ENCODE results near the gene TMCC3.
"Not testable (repeated sequence)": the region's sequence is repeated elsewhere in the genome, so short reads cannot be mapped to it uniquely, and the experiment has no call there.

The TMCC3 gene

DNA sequence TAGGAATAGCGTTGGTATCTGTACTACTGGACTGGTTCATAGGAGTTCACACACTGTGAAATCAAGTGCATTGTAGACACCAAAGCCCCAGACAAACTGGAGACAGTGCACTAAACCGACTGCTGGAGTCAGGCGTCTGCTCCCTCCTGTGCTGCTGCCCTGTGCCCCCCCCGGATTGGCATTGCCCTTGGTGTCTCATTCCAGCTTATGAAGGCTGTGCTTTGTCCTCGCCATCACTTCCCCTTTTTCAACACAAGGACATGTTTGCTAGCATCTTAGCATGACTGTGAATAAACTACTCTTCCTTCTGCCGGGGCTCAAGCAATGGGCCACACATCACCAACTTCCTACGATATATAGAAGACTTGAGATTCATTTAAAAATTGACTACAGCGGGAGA, 84.0 kb downstream of the TMCC3 start:
- DNase-seq (ENCODE audit: low read depth): no peak

DNA sequence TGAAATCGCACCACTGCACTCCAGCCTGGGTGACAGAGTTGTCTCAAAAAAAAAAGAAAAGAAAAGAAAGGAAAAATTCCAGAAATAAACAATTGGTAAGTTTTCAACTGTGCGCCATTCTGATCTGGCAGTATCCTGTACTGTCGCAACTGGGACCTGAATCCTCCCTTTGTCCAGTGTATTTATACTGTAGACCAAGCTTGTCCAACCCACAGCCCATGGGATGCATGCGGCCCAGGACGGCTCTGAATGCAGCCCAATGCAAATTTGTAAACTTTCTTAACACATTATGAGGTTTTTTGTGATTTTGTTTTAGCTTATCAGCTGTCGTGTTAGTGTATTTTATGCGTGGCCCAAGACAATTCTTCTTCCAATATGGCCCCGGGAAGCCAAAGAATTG, 84.7 kb downstream of the TMCC3 start:
- DNase-seq (ENCODE audit: low read depth): no peak

DNA sequence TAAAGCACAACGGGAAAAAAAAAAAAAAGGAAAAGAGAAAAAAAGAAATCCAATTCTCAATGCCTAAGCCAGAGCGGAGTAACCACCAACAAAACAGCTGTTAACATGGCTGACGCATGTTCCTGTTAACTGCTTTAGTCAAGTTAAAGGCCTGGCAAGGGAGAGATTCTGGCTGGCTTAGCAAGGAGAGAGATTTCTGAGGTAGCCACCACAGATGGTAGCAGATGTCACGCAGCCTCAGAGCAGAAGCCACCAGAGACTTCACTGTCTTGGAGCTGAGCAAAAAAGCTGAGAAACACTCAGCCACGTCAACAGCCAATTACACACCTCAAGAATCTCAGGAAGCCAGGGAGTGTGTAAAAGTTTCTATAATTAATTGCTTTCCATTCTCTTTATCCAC, 87.1 kb downstream of the TMCC3 start:
- no peak for DNase-seq (ENCODE audit: low read depth)

DNA sequence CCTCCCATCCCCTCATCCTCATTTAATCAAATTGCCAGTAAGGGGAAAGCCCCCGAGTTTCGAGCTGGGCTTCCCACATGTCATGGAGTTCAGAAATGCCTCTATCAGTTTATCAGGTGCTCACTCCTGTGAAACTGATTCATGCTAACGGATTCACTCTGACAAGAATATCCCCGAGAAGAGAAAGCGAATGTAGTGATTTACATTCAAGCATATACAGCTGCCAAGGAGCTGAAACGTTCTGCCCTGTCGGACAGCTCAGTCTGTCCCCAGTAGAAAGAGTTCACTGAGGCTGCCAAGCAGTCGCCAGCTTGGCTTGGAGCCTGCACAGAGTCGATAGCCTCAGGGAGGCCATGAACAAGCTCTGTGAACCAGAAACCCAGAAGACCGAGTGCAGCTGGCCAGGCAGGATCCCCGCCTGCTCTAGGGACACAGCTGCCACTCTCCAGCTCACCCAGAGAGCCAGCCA, 88.4 kb downstream of the TMCC3 start:
- no peak for DNase-seq (ENCODE audit: low read depth)

DNA sequence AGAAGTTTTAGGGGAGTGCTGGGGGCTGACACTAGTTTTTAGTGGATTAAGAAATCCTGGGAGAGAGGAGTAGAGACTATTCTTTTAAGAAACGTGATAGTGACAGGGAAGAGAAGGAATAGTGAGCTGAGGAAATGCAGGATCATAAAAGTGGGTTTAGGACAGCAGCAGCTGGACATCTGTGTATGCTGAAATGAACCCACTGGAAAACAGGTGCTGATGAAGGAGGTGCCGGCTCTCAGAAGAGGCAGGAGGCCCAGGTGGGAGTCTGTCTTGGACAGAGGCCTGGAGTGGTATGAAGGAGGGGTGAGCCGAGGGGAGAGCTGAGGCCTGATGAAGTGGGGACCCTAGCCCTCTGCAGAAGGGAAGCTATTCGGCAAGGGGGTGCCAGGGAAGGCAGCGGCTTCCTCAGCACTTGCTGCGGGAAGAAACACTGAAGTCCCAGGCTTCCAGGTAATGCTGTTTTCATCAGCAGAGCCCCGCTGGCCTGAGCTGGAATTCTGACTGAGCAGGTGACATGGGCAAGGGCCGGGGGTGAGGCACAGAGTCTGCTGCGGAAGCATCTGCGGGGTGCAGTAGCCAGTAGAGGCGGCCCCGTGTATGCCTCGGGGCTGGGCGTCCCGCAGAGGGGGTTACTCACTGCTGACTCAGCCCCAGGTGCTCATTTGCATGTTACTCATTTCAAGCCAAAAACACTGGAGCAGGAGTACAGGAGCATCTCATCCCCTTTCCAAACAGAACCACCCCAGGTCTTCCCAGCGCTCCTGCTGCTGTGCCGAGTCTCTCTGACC, 89.7 kb downstream of the TMCC3 start:
- DNase-seq (ENCODE audit: low read depth): no peak

DNA sequence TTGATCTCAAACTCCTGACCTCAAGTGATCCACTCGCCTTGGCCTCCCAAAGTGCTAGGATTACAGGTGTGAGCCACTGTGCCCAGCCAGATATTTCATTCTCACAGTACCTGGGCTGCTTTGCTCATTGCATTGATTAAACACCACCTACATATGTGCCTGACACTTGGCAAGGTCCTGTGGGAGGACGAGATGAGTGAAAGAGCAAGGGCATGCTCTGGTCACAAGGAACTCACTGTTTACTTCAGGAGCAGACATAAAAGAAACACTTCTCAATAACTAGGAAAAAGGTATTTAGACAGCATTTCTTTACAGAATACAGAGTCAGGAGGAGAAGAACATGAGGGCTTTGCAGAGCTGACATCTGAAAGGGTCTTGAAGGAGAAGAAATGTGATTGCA, 91.7 kb downstream of the TMCC3 start:
- DNase-seq (ENCODE audit: low read depth): no peak

DNA sequence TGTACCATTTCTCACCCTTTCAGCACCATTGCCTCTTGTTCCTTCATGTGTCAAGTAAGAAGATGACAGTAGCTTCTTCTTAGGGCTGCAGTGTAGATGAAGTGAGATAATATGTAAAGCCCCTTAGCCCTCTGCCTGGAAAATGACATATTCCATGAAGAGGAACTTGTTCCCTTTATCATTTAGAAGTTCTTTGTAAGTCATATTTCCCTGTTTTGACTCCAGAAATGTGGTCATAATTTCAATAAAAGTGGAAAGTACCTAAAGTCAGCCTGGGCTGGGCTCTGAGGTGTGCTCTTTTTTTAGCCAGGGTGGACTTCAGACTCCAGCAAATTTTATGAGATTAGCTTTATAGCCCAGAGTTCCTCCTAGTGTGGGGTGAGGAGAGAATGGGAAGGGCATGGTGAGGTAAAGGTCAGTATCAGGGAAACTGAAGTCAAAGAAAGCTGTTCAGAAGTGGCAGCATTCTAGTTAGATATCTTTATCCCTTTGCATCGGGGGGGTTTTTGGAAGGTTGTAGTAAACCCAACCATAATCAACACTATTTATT, 92.5 kb downstream of the TMCC3 start:
- DNase-seq (ENCODE audit: low read depth): no peak

DNA sequence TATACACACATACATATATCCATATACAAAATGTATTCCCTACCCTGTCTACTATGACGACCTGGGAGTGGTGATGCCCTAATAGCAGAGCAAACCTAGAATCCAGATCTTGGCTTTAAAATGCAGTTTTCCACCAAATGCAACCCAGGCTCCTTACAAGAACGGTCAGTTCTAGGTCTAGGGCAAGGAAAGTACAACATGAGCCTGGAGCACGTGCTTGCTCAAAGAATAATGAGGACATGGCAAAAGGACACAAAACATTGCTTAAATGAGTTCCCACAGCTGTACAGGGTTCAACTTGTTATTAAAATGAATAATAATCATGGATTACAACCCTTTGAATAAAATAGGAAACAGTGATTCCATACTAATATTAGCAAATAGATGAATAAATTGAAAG, 94.7 kb downstream of the TMCC3 start:
- no peak for DNase-seq (ENCODE audit: low read depth)

DNA sequence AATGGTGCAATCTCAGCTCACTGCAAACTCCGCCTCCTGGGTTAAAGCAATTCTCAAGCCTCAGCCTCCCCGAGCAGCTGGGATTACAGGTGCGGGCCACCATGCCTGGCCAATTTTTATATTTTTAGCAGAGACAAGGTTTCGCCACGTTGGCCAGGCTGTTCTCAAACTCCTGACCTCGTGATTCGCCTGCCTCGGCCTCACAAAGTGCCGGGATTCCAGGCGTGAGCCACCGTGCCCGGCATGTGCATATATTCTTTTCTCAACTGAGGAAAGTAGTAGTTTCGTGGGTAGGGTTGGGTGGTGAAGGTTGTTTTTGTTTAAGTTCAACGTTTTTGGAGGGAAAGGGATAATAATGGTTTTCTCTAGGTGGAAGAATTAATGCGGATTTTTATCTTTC, 96.5 kb downstream of the TMCC3 start:
- DNase-seq (ENCODE audit: low read depth): no peak

DNA sequence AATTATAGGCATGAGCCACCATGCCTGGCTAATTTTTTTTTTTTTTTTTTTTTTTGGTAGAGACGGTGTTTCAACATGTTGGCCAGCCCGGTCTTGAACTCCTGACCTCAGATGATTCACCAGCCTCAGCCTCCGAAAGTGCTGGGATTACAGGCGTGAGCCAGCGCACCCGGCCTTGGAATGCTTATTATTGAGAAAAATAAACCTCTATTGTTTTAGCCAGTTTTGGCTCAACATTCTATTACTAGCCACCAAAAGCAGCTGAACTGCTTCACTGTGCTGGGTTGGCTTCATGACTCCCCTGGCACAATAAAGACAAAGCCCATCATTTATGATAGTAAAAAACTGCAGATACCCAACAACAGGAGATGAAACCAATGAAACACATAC, 97.2 kb downstream of the TMCC3 start:
- DNase-seq (ENCODE audit: low read depth): no peak

DNA sequence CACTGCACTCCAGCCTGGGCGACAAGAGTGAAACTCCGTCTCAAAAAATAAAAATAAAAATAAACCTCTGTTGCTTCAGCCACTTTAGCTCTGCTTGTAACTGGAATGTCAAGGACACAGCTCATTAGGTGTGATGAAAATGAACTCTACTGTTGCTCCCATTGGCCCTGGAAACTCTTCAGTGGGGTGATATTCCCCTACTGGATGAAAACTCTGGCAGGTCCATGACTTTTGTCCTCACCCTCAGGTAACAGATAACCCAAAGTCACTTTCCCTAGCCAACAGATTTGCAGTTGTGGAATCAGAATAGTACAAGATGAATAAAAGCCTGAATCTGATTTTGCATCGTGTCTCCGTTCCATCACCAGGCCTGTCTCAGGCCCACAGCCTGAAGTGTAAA, 98.5 kb downstream of the TMCC3 start:
- no peak for DNase-seq (ENCODE audit: low read depth)

DNA sequence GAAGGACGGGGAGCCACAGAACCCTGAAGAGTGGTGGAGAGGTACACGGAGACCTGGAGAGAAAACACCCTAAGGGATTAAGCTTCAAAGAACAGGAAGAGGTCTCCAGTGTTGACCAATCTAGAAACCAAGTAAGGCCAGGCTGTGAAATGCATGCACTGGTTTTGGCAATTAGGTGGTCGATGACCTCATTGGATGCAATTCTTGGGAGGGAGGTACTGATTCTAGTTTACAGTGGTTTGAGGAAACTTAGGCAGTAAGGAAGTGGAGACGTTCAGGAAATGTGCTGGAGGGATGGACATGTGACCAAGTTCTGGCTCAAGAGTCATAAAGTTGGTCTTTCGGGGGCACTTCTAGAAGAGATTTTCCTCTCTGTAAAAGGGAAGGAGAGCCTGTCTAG, 99.4 kb downstream of the TMCC3 start:
- no peak for DNase-seq (ENCODE audit: low read depth)

DNA sequence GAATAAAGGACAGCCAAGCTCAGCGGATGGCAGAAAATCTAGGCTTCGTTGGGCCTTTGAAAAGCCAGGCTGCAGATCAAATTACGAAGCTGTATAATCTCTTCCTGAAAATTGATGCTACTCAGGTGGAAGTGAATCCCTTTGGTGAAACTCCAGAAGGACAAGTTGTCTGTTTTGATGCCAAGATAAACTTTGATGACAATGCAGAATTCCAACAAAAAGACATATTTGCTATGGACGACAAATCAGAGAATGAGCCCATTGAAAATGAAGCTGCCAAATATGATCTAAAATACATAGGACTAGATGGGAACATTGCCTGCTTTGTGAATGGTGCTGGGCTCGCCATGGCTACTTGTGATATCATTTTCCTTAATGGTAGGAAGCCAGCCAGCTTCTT, 101.5 kb downstream of the TMCC3 start:
- DNase-seq (ENCODE audit: low read depth): not testable (repeated sequence)

DNA sequence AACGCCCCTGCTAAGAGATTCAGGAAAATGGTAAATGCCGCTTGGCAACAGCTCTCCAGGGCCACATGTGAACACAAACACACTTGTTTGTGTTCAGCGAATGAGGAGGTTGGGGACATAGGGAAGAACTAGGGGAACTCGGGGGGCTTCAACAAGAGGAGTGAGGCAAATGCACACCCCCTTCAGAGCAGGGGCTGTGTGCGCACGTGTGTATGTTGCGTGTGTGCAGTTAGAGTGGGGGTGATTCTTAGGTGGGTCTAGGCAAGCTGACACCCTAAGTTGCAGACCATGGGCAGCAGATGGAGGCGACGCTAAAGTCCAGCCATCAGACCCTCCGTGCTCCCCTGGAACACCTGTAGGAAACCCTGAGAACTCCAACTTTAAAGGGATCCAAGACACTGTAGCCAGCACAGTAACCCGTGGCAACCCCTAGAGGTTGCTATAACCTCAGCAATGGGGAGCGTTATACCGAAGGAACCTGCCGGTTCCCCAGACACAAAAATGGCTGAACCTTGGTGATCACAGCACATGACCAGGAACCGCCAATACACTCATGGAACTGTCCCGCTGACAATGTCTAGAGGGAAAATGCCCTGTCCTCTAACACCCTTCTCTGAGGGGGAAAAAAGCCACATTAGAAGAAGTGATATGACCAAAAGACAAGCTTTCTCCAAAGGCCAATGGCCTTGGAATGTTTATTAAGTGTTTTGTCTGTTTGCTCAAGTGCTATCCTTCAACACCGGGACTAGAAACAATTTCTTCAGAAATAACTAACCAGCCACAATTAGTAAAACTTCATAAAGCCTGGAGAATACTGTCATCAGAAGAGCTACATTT, 104.2 kb downstream of the TMCC3 start:
- no peak for DNase-seq (ENCODE audit: low read depth)

DNA sequence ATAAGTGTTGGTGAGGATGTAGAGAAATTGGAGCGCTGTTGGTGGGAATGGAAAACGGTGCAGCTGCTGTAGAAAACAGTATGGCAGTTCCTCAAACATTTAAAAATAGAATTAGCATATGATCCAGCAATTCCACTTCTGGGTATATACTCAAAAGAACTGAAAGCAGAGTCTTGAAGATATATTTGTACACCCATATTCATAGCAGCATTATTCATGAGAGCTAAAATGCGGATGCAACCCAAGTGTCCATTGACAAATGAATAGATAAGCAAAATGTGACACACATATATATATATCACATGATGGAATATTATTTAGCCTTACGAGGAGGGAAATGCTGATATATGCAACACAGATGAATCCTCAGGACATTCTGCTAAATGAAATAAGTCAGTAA, 106.0 kb downstream of the TMCC3 start:
- no peak for DNase-seq (ENCODE audit: low read depth)

DNA sequence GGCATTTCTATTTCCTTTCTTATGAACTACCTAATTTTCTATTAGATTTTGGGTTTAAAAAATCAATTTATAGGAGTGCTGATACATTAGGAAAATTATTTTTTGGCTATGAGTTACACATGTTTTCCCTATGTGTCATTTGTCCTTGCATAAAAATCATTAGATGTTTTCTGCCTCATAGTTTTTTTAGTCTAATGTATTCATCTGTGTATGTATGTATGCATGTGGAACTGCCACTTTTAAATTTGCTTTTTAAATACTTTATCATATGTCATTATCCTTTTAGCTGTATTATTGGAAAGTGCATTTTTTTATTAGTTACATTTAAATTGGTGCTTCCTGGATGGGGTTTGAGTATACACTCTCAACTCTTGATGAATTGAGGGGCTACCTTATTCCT, 112.0 kb downstream of the TMCC3 start:
- no peak for DNase-seq (ENCODE audit: low read depth)

DNA sequence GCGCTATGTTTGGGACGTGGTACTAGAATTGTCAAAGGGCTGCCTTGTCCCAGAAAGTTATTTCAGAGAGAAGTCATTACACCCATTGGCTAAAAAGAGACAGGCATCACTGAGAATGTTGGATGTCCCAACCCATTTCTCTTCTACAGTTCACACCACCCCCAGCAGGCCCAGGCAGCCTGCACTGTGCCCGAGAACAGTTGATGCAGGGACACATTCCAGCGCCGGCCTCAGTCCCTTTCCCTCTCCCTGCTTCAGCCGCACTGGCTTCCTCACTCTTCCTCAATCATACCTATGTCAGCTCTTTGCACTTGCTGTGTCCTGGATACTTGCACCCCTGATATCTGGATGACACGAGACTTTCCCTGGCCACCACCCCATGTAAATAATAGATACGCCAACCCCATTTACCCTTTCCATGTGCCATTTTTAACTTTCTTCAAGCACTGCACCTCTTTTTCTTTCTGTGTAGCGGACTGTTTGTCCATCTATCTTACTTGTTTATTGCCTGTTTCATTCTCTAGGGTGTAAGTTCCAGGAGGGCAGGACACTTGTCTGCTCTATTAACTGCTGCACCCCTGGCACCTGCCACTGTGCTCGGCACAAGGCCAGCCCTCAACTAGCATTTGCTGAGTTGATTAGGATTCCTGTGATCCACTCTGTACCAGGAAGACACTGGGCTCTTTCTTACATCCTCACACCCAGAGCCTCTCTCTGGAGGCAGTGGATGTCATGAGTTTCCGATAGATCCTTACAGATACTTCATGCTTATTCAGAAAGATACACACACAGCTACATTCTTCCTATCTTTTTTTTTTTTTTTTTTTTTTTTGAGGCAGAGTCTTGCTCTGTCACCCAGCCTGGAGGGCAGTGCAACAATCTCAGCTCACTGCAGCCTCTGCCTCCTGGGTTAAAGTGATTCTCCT, 114.1 kb downstream of the TMCC3 start:
- DNase-seq (ENCODE audit: low read depth): no peak

DNA sequence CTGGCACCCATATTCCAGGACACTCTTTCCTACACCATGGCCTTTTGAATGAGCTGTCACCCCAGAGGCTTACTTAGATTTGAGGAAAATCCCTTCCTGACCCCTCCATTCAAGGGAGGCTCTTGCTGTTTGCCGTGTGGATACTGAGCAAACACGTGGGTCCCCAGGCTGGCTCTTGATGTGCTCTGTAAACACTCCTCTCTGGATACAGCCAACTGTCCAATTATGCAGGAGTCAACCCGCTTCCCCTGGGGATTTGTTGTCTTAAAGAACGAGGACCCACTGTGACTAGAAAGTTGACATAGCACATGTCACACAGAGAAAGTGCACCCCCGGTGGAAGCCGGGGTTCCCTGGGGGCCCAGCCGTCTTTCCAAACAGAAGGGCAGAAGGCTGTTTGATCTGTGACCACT, 114.8 kb downstream of the TMCC3 start:
- no peak for DNase-seq (ENCODE audit: low read depth)

DNA sequence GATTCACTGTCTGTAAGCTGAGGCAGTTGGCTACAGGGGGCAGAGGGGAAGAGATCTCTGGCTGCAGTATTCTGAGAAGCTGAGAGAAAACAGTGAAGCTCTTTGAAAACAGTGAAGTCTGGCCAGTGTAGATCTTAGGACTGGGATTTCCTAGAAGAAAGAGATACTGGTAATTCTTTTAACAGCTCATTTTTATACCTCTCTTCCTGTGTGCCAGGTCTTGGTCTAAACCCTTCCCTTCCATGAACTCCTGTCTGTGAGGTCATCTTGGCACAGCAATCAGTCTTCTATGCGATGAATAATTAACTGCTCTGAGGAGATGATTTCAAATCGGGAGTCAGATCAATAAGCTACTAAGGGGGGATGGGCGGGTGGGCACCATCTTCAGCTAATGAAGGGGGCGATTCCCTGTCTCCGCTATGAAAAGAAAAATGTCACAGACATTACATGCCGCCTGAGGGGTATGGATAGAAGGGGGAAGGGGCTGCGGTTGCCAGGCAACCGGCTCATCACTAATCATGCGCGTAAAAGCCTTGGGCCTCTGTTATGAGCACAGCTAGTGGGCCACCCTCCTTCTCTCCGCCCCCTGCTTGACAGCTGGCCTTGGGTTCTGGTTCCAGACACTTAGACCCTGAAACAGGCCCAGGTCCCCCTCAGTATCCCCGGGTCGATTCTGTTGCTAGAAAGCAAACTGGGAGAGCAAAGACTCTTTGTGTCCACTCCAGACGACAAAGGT, 115.4 kb downstream of the TMCC3 start:
- DNase-seq (ENCODE audit: low read depth): no peak

DNA sequence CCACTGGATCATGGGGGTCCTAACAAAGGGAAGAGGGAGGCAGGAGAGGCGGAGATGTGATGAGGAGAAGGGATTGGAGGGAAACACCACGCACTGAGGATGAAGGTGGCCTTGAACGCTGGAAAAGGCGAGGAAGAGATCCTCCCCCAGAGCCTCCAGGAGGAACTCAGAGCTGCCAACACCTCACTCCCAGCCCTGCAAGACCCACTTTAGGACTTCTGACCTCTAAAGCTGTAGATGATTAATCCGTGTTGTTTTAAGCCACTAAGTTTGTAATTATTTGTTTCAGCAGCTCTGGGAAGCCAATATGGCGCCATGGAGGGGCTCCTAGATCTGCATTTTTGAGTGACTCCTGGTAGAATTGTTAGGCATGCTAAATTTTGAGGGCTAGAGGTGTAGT, 116.1 kb downstream of the TMCC3 start:
- no peak for DNase-seq (ENCODE audit: low read depth)

All from T follicular helper cell (primary cell).